NCI-H1092 treated with DMSO at 0.1 percent for 48 hours (cell line): ENCODE results near the gene MRGPRG.

Experiments
- DNase-seq: peaks from one replicate; lab custom pipeline; 2025; lab: John Stamatoyannopoulos, UW

Gene MRGPRG

GRCh38 chr11:3225826-3226750, 7.5 kb upstream of the MRGPRG start:
- no peak for DNase-seq

GRCh38 chr11:3225159-3225758, 6.6 kb upstream of the MRGPRG start:
- DNase-seq, result no peak

- DNase-seq, result no peak
Measured at GRCh38 chr11:3224401-3225057, 5.9 kb upstream of the MRGPRG start.

GRCh38 chr11:3223932-3224381, 5.3 kb upstream of the MRGPRG start:
- no peak for DNase-seq

- DNase-seq, result no peak
Measured at GRCh38 chr11:3222941-3223915, 4.6 kb upstream of the MRGPRG start.

GRCh38 chr11:3222003-3222855, 3.6 kb upstream of the MRGPRG start:
- DNase-seq, result no peak

GRCh38 chr11:3221408-3222002, 2.9 kb upstream of the MRGPRG start:
- DNase-seq, result no peak

GRCh38 chr11:3220521-3221407, 2.2 kb upstream of the MRGPRG start:
- DNase-seq, result no peak

- DNase-seq, result no peak
Measured at GRCh38 chr11:3220101-3220500, 1.5 kb upstream of the MRGPRG start.

- DNase-seq, result no peak
Measured at GRCh38 chr11:3219281-3219892, 774 bp upstream of the MRGPRG start.

- DNase-seq, result no peak
Measured at GRCh38 chr11:3217818-3218482, 663 bp downstream of the MRGPRG start.

- no peak for DNase-seq
Measured at GRCh38 chr11:3216027-3216525, 2.5 kb downstream of the MRGPRG start.

- DNase-seq, result no peak
Measured at GRCh38 chr11:3215346-3216026, 3.1 kb downstream of the MRGPRG start.

GRCh38 chr11:3214420-3214699, 4.3 kb downstream of the MRGPRG start:
- no peak for DNase-seq

GRCh38 chr11:3213659-3214419, 4.8 kb downstream of the MRGPRG start:
- DNase-seq, result no peak

- DNase-seq, result no peak
Measured at GRCh38 chr11:3208272-3208671, 10.3 kb downstream of the MRGPRG start.
